Activated gamma-delta T cell (primary cell): ENCODE results near the gene USP17L25.
"Not testable (repeated sequence)": the region's sequence is repeated elsewhere in the genome, so short reads cannot be mapped to it uniquely, and the experiment has no call there.

Experiments
- DNase-seq: peaks from one replicate; lab custom pipeline; 2025; lab: John Stamatoyannopoulos, UW
- total RNA-seq, 2 donors: gene quantifications; one replicate each; lab custom pipeline; 2026; lab: John Stamatoyannopoulos, UW

The USP17L25 gene, protein sequence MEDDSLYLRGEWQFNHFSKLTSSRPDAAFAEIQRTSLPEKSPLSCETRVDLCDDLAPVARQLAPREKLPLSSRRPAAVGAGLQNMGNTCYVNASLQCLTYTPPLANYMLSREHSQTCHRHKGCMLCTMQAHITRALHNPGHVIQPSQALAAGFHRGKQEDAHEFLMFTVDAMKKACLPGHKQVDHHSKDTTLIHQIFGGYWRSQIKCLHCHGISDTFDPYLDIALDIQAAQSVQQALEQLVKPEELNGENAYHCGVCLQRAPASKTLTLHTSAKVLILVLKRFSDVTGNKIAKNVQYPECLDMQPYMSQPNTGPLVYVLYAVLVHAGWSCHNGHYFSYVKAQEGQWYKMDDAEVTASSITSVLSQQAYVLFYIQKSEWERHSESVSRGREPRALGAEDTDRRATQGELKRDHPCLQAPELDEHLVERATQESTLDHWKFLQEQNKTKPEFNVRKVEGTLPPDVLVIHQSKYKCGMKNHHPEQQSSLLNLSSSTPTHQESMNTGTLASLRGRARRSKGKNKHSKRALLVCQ
- total RNA-seq = 0 reads per million in 2 donors

DNA sequence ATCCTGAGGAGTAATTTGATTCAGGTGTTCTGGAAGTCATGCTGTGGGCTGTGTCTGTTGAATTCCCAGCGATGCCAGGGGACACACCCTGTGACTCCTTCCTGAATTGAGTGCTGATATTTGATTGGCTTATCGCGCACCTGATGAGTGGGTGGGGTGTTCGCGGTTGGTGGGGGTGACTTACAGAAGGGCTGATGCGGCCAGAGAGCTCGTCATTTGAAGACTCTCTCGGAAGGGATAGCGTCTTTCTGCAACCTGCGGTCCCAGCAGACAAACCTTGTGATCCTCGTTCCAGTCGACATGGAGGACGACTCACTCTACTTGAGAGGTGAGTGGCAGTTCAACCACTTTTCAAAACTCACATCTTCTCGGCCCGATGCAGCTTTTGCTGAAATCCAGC is at the start of gene USP17L25:
USP17L25 (plus strand) TSS at position 301 of the 400 bp plus-strand sequence; CDS start at position 301, 0 bp downstream.
- DNase-seq = not testable (repeated sequence)

DNA sequence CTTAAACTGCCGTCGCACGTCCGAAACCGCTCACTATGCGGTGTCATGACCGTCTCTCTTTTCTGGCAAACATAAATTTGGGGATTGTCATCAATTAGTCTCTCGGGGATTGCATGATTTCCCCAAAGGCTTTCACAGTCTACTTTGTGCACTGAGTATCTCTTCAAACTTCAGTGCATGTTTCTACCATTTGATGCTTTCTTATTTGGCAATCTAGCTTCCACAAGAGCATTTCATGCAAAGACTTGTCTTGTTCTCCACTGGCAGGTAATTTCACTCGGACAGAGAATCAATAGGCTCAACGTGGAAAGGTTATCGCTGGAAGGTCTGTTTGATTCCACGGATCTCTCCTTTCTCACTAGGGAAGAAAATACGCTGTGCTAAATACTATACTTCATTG is 5.5 kb upstream of the USP17L25 start:
- DNase-seq = not testable (repeated sequence)

DNA sequence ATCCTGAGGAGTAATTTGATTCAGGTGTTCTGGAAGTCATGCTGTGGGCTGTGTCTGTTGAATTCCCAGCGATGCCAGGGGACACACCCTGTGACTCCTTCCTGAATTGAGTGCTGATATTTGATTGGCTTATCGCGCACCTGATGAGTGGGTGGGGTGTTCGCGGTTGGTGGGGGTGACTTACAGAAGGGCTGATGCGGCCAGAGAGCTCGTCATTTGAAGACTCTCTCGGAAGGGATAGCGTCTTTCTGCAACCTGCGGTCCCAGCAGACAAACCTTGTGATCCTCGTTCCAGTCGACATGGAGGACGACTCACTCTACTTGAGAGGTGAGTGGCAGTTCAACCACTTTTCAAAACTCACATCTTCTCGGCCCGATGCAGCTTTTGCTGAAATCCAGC is 4.8 kb upstream of the USP17L25 start, which contains the start of gene USP17L24:
USP17L24 (plus strand) TSS at position 301 of the 400 bp plus-strand sequence; CDS start at position 301, 0 bp downstream.
- DNase-seq = not testable (repeated sequence)

DNA sequence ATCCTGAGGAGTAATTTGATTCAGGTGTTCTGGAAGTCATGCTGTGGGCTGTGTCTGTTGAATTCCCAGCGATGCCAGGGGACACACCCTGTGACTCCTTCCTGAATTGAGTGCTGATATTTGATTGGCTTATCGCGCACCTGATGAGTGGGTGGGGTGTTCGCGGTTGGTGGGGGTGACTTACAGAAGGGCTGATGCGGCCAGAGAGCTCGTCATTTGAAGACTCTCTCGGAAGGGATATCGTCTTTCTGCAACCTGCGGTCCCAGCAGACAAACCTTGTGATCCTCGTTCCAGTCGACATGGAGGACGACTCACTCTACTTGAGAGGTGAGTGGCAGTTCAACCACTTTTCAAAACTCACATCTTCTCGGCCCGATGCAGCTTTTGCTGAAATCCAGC is 4.6 kb downstream of the USP17L25 start, which contains the start of gene USP17L26:
USP17L26 (plus strand) TSS at position 301 of the 400 bp plus-strand sequence; CDS start at position 301, 0 bp downstream.
- not testable (repeated sequence) for DNase-seq

DNA sequence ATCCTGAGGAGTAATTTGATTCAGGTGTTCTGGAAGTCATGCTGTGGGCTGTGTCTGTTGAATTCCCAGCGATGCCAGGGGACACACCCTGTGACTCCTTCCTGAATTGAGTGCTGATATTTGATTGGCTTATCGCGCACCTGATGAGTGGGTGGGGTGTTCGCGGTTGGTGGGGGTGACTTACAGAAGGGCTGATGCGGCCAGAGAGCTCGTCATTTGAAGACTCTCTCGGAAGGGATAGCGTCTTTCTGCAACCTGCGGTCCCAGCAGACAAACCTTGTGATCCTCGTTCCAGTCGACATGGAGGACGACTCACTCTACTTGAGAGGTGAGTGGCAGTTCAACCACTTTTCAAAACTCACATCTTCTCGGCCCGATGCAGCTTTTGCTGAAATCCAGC is 9.4 kb downstream of the USP17L25 start, which contains the start of gene USP17L5:
USP17L5 (plus strand) TSS at position 301 of the 400 bp plus-strand sequence; CDS start at position 301, 0 bp downstream.
- not testable (repeated sequence) for DNase-seq

DNA sequence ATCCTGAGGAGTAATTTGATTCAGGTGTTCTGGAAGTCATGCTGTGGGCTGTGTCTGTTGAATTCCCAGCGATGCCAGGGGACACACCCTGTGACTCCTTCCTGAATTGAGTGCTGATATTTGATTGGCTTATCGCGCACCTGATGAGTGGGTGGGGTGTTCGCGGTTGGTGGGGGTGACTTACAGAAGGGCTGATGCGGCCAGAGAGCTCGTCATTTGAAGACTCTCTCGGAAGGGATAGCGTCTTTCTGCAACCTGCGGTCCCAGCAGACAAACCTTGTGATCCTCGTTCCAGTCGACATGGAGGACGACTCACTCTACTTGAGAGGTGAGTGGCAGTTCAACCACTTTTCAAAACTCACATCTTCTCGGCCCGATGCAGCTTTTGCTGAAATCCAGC is 14.1 kb downstream of the USP17L25 start, which contains the start of gene USP17L27:
USP17L27 (plus strand) TSS at position 301 of the 400 bp plus-strand sequence; CDS start at position 301, 0 bp downstream.
- not testable (repeated sequence) for DNase-seq

DNA sequence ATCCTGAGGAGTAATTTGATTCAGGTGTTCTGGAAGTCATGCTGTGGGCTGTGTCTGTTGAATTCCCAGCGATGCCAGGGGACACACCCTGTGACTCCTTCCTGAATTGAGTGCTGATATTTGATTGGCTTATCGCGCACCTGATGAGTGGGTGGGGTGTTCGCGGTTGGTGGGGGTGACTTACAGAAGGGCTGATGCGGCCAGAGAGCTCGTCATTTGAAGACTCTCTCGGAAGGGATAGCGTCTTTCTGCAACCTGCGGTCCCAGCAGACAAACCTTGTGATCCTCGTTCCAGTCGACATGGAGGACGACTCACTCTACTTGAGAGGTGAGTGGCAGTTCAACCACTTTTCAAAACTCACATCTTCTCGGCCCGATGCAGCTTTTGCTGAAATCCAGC is 18.9 kb downstream of the USP17L25 start, which contains the start of gene USP17L28:
USP17L28 (plus strand) TSS at position 301 of the 400 bp plus-strand sequence; CDS start at position 301, 0 bp downstream.
- not testable (repeated sequence) for DNase-seq

DNA sequence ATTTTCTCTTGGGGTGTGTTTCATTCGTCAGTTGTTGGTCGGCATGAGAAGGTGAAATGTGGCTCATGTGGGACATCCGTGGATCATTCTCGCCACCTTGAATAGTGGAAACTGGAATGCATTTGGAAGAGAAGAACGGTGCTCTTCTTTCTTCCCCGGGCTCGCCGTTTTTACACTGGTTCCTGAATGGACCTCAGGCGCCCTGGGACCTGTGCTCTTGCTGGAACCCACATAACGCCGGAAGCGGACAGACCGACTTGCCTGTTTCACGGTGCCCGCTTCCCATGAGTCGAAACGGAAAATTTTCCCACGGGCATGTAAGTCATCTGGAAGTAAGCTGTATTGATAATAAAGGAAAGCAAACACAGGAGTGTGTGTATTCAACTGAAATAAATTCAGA is 21.2 kb downstream of the USP17L25 start:
- not testable (repeated sequence) for DNase-seq

DNA sequence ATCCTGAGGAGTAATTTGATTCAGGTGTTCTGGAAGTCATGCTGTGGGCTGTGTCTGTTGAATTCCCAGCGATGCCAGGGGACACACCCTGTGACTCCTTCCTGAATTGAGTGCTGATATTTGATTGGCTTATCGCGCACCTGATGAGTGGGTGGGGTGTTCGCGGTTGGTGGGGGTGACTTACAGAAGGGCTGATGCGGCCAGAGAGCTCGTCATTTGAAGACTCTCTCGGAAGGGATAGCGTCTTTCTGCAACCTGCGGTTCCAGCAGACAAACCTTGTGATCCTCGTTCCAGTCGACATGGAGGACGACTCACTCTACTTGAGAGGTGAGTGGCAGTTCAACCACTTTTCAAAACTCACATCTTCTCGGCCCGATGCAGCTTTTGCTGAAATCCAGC is 23.6 kb downstream of the USP17L25 start, which contains the start of gene USP17L29:
USP17L29 (plus strand) TSS at position 301 of the 400 bp plus-strand sequence; CDS start at position 301, 0 bp downstream.
- DNase-seq = not testable (repeated sequence)

DNA sequence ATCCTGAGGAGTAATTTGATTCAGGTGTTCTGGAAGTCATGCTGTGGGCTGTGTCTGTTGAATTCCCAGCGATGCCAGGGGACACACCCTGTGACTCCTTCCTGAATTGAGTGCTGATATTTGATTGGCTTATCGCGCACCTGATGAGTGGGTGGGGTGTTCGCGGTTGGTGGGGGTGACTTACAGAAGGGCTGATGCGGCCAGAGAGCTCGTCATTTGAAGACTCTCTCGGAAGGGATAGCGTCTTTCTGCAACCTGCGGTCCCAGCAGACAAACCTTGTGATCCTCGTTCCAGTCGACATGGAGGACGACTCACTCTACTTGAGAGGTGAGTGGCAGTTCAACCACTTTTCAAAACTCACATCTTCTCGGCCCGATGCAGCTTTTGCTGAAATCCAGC is 33.1 kb downstream of the USP17L25 start, which contains the start of gene USP17L30:
USP17L30 (plus strand) TSS at position 301 of the 400 bp plus-strand sequence; CDS start at position 301, 0 bp downstream.
- DNase-seq = not testable (repeated sequence)

DNA sequence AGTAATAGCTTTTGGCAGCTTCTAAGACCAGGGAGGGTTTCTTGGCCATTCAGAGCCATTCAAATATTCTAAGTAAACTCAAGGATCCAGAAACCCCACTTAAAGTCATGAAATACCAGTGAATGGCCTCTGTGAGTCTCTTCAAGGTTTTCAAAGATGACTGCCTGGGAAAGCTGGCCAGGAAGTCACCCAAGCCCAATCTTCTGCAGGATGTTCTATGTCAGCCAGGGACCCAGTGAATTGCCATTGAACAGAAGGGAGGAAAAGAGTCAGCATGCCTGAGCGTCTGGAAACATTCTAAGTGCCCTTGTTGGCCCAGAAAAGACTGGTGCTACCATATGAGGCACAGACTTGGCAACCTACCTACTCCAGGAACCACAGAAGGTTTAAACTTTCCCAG is 50.2 kb downstream of the USP17L25 start:
- not testable (repeated sequence) for DNase-seq
